Erythroblast (primary cell): ENCODE results near the gene AKAP8L.

Experiments
- GATA1 ChIP-seq: IDR thresholded peaks from 2 replicates; pipeline ENCODE4 v1.6.1; 2011; ENCODE audit warnings: low read depth, mild to moderate bottlenecking, control low read depth, low read length, moderate library complexity
- POLR2A ChIP-seq: IDR thresholded peaks from 2 replicates; pipeline ENCODE4 v1.6.1; 2011; ENCODE audit warnings: mild to moderate bottlenecking, low read length

DNA sequence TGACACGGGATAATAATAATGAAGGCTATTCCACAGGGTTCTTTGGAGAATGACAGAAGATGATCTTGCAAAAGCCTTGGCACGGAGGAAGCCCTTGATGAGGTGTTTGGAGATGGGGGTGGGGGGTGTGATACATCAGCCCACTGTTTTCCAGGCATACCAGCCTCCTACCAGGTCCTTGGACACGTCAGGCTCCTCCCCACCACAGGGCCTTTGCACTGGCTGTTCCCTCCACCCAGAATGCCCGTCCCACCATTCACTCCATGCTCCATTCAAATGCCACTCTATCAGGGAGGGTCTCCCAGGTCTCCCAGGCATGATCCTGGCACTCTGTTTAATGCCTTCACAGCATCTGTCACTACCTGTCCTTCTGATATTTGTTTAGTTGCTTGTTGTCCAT is 28.3 kb upstream of the AKAP8L start:
- TF ChIP-seq GATA1: no peak
- TF ChIP-seq POLR2A: no peak
